DMS 273 (cell line): ENCODE results near the gene ZNF609.

Source experiments
- DNase-seq: peaks from one replicate; lab custom pipeline; 2025; ENCODE audit not compliant: unreplicated experiment; lab: John Stamatoyannopoulos, UW

Gene ZNF609, protein sequence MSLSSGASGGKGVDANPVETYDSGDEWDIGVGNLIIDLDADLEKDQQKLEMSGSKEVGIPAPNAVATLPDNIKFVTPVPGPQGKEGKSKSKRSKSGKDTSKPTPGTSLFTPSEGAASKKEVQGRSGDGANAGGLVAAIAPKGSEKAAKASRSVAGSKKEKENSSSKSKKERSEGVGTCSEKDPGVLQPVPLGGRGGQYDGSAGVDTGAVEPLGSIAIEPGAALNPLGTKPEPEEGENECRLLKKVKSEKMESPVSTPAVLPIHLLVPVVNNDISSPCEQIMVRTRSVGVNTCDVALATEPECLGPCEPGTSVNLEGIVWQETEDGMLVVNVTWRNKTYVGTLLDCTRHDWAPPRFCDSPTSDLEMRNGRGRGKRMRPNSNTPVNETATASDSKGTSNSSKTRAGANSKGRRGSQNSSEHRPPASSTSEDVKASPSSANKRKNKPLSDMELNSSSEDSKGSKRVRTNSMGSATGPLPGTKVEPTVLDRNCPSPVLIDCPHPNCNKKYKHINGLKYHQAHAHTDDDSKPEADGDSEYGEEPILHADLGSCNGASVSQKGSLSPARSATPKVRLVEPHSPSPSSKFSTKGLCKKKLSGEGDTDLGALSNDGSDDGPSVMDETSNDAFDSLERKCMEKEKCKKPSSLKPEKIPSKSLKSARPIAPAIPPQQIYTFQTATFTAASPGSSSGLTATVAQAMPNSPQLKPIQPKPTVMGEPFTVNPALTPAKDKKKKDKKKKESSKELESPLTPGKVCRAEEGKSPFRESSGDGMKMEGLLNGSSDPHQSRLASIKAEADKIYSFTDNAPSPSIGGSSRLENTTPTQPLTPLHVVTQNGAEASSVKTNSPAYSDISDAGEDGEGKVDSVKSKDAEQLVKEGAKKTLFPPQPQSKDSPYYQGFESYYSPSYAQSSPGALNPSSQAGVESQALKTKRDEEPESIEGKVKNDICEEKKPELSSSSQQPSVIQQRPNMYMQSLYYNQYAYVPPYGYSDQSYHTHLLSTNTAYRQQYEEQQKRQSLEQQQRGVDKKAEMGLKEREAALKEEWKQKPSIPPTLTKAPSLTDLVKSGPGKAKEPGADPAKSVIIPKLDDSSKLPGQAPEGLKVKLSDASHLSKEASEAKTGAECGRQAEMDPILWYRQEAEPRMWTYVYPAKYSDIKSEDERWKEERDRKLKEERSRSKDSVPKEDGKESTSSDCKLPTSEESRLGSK (N-terminal part only)

DNA sequence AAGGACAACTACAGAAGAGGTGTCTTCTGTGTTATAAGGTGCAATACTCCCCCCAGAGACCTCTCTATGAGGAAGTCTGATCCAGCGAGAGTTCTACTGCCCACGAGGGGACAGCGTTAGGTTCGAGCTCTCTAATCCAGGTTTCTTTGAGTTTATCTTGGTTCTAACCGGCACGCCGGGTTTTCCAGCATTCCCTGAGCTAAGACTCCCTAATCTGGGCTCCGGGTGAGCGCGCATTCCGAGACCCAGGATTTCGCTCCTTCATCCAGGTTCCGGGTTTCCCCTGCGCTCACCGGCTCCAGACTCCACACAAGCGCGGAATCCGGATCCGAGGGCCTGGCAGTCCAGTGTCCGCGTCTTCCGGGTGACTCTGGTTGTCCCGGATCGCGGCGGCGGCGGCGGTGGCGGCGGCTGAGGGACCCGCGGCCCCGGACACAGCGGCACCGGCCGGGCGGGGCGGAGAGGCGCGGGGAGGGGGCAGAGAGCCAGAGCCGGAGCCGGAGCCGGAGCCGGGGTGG is at the start of gene ZNF609:
TSS of gene ZNF609 (plus strand) at position 373 of the 518 bp plus-strand sequence. CDS start 38,842 bp downstream, outside the sequence.
- peak; percentile 95 for DNase-seq

DNA sequence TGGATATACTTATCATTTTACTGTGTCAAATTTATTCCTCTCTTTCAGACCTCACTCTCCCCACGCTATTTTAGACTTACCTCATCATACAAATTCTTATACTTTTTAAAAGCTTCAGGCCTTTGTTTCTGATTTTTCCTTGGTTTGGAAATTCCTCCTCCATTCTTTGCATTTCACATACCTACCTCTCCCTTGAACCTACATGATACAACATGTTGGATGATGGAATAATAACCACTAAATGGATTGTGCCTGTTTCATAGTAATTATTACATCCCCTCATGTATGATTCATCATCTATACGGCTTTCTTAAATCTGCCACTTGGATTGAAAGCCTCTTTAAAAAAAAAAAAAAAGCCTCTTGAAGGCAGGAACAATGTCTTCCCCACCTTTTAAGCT is 48.2 kb upstream of the ZNF609 start:
- DNase-seq = no peak

DNA sequence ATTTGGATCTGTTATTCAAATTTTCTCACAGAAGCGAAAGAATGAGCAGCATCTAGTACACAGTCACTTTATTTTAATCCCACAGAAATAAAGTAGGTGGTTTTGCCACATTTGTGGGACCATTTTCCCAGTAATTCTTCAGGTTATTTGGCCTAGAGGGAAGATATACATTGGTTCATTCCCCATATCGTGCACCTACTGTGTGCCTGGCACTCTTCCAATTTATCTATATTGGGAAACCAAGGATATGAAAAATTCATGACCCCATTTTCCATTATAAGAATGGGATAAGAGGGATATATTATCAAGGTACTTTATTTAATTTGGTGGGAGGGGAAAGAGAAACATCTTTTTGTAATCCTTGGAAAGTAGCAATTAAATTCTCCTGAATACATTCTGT is 37.7 kb upstream of the ZNF609 start:
- no peak for DNase-seq

DNA sequence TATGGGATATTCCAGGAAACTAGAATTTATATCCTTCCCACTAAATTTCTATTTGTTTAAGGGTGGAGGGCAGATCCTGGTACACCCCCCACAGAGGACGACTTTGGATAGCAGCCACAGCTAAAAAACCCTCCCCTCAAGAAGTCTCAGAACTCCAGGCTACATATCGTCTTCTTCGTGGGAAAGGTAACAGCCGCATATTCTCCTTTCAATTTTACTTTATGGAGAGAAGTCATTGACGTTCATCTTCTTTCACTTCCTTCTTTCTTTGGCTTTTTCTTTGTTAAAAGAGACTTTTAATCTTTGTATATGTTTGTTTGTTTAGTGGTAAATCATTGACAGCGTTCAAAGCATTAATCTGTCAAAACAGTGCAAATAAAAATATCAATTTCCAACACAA is 36.4 kb upstream of the ZNF609 start:
- no peak for DNase-seq

DNA sequence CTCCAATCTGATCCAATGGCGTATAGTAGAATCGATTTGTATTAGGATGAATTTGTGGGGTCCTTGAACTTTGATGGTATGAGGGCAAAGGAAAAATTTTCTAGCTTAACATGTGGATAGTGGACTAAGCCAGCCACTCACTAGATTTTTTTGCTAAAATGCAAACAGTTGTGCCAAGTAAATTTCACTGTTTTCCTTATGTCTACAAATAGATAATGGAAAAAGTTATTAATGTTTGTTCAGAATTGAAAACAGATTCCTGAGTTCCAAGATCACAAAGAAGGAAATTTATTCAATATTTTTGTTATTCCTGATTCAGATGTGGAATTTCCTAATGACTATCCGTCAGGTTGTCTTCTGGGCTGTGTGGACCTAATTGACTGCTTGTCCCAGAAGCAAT is 35.2 kb upstream of the ZNF609 start:
- no peak for DNase-seq

DNA sequence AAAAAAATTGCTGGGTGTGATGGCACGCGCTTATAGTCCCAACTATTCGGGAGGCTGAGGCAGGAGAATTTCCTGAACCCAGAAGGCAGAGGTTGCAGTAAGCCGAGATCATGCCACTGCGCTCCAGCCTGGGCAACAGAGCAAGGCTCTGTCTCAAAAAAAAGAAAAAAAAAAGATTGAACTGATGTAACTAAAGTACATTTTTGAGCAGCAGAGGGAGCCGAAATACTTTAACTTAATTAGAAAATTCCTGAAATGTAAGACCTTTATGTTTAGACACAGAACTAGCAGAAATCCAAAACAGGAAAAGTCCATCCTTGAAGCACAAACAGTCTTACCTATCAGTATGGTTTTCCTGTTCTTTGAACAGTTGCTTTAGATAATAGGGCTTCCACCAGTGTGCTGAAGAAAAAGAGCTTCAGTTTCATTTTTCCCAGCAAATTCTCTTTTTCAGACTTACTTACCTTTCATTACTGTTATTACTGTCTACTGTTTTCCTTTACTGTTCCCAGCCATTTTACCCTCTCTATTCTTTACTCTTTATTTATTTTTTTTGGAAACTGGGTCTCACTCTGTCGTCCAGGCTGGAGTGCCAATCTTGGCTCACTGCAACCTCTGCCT is 33.4 kb upstream of the ZNF609 start:
- peak; percentile 56 for DNase-seq

DNA sequence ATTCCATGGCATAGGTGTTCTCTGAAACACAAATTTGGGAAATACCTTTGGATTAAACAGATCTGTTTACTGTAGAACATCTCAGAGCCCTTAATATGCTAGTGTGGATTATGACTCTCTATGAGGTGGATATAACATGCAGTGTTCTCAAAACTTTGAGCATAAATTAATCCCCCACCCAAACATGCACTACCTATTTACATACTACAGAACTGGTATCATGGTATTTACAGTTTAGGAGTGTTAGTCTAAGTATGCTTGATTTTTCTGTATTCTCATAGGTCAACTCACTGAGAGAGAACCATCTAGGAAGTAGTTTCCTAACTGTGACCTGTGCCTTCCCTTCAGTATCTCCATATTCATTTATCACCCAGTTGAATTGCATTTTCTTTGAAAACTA is 30.9 kb upstream of the ZNF609 start:
- DNase-seq = no peak

DNA sequence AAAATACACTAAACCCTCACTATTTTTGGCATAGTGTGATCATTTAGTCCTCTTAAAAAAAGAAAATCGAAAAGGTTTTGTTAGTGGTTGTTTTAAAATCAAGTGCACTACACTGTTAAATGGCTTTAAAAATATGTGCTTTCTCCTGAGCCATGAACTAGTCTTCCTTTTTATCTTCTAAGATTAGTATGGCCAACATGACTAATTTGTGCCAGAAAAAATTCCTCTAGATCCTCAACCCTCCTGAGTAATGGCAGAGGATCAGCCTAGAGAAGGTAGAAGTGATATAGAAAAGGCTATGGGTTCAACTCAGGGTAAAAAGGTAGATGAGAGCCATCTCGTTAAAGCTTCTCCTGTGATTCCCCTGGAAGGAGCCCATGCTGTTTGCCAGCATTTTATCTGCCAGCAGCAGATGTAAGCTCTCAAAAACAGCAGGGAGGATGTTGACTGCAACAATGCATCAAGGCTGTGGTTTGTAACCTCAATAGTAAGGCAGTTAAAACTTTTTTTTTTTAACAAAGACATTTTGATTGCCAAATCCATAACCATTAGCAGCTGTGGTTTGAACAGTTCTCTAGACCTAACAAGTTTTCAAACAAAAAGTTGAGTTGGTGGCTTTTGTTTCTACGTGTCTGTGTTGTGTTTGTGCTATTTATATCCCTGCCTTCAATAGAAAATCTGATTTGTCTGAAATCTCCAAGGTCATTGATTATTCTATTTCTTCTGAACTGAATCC is 30.2 kb upstream of the ZNF609 start:
- peak; percentile 42 for DNase-seq

DNA sequence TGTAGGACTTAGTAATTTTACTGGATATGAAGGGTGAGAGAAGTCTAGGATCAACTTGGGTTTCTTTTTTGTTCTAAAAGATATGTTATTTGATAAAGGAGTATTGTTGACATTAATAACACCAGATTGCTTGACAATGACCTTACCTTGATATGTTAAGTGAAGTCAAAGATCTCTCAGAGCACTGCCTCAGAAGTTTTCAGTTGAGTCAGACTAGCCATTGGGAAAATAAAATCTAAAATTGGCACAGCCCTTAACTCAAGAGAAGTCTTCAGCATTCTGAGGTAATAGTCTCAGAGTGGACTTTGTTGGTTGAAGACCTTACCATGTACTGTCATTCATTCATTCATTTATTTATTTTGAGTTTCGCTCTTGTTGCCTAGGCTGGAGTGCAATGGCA is 22.4 kb upstream of the ZNF609 start:
- DNase-seq = no peak

DNA sequence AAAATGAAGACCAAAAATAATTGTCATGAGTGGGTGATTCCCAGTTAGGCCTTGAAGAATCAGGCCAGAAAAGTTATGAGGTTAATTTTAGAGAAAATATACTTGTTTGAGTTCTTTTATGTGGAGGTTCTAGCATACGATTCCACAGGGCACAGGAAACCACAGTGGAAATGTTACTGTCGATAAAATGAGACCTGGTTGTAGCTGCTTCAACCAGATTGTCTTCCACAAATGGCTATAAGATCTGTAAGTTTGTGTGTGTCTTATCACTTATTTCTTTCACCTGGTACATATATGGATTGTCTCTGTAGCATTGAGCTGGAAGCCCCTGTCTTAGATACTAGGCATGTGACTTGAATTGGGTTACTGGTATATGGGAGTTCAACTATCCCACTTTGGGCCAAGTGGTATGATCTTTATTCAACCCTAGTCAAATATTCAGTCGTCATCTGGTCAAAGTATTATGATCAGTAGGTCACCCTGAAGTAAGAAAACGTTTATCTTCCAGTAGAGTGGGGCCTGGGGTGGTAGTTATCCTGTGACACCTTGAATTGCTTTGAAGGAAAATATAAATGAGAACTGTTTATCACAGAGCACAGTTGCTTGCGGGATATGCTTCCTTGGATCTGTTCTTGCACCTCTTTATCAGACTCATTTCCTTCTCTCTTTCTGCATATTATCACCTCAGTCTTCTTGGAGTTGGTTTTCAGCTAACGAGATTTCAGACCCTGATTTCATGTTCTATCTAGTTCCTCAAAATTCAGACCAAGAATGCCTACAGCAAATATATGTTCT is 21.5 kb upstream of the ZNF609 start:
- no peak for DNase-seq

DNA sequence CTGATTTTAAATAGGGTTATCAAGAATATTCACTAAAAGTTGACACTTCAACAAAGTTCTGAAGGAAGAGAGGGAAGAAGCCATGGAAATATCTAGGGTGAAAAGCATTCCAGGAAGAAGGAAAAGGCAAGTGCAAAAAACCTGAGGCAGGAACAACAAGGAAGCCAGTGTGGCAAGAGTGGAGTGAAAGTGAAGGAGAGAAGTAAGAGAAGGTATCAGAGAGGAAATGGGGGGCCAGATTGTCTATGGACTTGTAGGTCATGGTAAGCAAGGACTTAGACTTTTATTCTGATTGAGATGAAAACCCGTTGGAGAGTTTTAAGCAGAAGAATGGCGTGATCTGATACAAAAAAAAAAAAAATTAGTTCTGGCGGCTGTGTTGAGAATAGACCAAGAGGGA is 18.5 kb upstream of the ZNF609 start:
- DNase-seq = no peak

DNA sequence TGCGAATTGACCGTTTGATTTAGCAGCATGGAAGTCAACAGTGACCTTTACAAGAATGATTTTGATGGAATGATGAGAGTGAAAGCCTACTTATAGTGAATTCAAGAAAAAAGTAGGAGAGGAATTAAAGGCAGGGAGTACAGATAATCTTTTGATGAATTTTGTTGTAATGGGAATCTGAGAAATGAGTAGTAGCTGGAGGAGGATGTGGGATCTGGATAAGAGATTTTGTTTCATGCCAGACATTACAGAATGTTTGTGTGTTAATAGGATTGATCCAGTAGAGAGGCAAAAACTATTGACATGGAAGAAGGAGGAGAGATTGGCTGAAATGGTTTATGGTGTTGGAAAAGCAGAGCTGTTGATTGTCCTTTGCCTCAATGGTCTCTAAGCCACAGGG is 17.4 kb upstream of the ZNF609 start:
- no peak for DNase-seq

DNA sequence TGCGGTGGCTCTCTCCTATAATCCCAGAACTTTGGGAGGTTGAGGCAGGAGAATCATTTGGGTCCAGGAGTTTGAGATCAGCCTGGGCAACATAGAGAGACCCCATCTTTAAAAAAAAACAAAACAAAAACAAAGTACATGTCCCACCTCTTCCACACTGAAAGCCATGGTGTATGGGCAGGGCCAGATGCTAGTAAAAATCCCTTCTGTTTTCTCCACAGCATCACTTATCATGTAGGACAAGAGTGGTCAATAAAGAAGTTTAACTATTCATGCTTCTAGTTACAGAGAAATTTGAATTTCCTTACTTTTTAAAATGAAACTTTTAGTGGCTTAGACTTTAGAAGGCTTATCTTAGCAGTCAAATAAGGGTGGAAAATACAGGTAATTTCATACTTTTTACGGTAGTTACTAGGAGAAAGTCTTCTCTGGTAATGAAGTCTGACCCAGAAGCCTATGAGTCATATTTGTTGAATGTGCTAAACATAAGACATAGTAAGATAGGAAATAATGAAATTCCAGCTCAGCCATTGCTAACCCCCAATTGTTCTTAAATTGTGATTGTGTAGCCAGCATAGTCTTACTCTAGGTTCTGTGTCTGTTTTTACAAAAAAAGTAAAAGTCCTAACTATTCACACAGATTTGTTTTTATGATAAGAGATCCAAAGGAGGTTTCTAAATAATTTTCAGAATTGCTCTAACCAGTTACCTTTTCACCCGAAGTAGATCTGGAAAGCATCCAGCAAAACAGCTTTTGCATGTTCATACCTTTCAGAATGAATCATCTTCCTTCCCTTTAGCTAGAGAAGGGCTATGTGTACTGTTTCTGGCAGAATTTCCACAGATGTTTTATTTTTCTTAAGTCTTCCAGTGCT is 16.4 kb upstream of the ZNF609 start:
- peak; percentile 7 for DNase-seq

DNA sequence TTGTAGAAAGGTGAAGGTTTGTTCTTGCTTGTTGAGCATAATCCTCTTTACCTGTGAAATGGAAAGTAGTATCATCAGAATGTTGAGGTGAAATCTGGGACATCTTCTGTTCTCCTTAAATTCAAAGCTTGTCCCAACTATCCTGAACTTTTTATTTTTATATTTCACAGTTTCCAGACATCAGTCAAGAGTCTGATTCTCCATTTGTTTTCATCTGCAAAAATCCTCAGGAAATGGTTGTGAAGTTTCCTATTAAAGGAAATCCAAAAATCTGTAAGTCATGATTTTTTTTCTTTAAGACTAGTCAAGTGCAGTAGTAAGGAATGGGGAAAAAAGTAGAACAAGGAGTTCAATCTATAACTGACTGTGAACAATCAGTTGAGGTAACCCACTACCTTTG is 15.5 kb upstream of the ZNF609 start:
- no peak for DNase-seq

DNA sequence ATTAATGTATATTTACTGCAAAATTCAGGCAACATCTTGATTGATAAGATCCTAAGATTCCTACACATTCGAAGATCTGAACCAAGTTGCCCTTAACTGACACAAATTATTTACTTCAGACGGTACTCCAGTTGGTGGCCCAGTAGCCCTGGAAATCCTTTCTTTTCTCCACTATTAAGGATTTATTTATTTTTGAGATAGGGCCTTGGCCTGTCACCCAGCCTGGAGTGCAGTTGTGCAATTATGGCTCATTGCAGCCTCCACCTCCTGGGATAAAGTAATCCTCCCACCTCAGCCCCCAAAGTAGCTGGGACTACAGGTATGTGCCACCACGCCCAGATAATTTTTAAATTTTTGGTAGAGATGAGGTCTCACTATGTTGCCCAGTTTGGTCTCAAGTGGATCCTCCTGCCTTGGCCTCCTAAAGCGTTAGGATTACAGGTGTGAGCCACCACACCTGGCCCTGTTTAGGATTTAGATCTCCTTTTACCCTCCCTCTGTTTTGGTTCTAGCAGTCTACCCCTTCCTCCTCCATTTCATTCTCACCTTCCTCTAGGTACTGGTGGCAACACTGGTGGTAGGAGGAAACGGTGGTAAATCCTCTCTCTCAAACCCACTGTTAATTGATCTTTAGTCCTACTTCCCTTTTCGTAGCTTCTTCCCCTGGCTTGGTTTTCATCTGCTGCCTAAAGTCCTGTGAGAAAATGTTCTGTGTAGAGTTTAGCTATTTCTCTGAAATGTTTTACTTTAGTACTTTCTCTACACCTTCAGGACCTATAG is 12.7 kb upstream of the ZNF609 start:
- DNase-seq = no peak

DNA sequence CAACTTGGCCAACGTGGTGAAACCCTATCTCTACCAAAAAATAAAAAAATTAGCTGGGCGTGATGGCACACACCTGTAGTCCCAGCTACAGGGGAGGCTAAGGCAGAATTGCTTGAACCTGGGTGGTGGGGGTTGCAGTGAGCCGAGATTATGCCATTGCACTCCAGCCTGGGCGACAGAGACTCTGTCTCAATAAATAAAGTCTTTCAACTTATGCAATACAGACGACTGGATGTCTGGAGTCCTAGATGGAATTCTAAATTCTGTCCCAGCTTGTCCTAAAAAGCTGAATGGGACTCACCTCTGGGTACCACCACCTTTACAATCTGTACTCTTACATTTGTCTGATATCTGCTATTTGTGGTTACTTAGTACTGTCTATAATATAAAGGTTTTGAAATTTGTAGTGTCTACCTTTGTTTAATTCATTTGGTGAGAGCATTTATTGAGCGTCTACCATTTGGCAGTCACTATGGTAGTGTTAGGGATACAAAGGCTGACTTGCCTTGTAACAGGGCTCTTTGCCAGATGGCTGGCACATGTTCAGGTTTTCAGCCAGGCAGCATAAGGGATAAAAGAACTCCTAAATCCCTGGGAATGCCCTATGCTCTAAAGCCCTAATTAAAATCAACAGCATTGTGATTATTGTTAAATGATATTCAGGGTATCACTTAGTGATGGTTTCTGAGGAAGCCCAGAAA is 7.2 kb upstream of the ZNF609 start:
- peak; percentile 79 for DNase-seq

DNA sequence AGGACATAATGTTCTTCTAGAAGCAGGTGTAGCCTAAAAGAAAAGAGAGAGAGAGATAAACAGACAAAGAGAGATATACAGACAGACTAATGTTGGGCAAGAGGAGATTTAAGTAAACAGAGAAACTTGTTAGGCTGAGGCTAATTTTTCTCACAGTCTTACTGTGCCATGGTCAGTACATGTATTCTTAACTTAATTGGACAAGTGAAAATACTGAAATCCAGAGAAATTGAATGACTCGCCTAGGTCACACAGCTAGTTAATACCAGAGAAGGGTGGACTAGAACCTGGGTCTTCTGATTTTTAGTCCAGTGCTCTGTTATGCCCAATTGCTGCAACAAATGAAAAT is 6.7 kb upstream of the ZNF609 start:
- no peak for DNase-seq
